Measurements from ENCODE around the gene SLC27A3.

The SLC27A3 gene, protein sequence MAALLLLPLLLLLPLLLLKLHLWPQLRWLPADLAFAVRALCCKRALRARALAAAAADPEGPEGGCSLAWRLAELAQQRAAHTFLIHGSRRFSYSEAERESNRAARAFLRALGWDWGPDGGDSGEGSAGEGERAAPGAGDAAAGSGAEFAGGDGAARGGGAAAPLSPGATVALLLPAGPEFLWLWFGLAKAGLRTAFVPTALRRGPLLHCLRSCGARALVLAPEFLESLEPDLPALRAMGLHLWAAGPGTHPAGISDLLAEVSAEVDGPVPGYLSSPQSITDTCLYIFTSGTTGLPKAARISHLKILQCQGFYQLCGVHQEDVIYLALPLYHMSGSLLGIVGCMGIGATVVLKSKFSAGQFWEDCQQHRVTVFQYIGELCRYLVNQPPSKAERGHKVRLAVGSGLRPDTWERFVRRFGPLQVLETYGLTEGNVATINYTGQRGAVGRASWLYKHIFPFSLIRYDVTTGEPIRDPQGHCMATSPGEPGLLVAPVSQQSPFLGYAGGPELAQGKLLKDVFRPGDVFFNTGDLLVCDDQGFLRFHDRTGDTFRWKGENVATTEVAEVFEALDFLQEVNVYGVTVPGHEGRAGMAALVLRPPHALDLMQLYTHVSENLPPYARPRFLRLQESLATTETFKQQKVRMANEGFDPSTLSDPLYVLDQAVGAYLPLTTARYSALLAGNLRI

GRCh38 chr1:153774780-153775457, at the start of gene SLC27A3:
TSS of gene SLC27A3 (plus strand) at chr1:153775407. CDS start at chr1:153775498, 91 bp downstream.
- DNase-seq (ENCODE audit: low spot score) = peak; percentile 79

DNA sequence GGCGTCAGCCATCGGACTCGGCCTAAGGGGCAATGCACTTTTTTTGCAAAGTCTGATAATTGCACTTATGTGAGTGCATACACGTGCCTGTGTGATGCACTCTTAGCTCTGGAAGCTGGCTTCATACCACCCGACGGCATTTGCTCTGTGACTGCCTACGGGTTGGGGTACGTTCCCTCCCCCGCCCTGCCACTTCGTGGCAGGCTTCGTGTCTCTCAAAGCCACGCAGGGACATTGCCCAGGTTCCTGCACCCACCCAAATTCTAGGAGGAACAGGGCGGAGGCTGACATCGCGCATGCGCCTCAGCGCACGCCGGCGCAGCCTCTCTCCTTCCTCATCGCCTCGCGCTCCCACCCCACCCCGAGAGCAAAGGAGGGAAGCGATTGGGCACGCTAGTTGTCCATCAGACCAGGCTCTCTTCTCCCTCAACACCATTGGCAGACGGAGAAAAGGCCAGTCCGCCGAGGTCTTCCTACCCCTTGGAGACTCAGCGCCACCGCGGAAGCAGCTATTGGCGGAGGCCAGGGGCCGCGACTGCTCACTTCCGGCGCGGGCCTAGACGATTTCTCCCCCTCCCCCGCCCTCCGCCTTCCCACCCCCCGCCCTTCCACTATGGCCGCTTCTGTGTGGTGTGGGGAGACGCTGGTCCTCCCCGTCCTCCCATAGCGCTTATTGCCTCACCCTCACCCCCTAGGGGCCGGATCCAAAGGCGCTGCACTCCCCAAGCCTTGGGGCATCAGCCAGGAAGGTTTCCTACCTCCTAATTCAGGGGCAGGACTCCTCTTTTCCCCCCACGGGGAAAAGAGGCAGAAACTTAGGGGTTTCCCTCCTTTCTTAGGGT, 47.5 kb upstream of the SLC27A3 start, which contains the start of gene INTS3:
Gene INTS3, plus strand, starts transcription at position 588 of the 842 bp plus-strand sequence. CDS start 585 bp downstream, outside the sequence.
- peak; percentile 98 for DNase-seq (ENCODE audit: low spot score)

DNA sequence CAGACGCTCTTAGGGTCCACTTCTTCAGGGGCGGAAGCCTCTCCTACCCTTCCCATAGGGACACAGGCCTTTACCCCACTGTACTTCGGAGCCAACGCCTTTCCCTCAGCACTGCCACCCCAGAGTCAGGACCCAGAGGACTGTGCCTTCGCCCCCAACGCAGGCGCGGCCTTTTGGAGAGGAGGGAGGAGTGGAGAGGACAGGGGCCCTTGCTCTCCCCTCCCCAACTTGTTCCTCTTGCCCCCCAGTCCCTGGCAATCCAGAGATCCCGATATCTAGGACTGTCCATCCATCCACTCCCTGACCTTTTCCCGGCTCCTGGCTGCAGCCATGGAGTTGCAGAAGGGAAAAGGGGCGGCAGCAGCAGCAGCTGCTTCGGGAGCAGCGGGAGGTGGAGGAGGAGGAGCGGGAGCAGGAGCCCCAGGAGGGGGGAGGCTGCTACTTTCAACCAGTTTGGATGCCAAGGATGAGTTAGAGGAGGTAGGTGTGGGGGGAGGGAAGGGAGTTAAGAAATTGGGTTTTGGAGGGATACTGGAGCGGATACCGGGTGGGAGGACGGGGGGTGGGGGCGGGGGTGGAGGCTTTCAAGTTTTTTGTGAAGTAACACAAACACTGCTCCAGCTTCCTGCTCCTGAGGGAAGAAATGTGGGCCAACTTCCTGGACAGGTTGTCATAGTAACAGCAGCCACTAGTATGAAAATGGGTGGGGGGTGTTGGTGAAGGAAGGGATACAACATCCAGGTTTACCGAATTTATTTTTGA, 46.7 kb upstream of the SLC27A3 start:
- DNase-seq (ENCODE audit: low spot score) = peak; percentile 49

DNA sequence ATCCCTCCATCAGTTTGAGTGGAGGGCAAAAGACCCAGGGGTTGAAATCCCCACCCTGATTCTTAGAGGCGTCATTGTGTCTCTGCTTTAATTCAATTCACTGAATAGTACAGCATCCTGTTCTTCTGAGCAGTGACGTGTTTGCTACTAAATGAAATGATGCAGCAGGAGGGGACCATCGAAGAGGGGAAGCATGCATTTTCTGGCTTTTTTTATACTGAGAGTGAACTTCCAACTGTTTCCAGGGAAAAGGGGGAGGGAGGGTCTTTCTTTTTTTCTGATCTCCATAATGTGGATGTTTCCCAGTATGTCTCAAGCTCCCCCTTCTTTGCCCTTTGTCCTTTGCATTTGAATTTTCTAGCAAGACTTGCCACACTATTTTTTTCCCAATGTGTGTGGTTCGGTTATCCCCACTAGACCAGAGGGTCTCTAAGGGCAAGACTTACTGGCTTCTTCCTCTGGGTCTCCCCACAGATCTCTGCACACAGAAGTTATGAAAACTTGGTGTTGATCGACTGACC, 44.7 kb upstream of the SLC27A3 start:
- no peak for DNase-seq (ENCODE audit: low spot score)

DNA sequence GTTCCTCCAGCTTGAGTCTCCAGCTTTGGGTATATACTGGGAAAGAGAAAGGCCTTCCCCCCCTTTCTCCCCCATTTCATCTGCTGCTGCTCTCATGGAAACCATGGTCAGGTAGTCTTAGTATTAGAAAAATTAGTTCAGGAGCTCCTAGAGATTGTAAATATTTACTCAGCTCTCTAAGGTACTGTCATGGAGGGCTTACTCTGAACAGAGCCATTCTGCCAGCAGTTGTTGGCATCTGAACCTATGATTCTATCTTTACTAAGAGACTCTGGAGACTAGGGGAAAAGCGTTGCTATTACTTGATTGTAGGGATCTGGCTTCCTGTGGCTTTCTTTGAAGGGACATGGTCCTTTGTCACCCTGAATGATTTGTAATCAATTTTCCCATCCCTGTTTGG, 41.2 kb upstream of the SLC27A3 start:
- no peak for DNase-seq (ENCODE audit: low spot score)

GRCh38 chr1:153734396-153735089, 40.7 kb upstream of the SLC27A3 start:
- no peak for DNase-seq (ENCODE audit: low spot score)

GRCh38 chr1:153735090-153735420, 40.2 kb upstream of the SLC27A3 start:
- DNase-seq (ENCODE audit: low spot score) = no peak

DNA sequence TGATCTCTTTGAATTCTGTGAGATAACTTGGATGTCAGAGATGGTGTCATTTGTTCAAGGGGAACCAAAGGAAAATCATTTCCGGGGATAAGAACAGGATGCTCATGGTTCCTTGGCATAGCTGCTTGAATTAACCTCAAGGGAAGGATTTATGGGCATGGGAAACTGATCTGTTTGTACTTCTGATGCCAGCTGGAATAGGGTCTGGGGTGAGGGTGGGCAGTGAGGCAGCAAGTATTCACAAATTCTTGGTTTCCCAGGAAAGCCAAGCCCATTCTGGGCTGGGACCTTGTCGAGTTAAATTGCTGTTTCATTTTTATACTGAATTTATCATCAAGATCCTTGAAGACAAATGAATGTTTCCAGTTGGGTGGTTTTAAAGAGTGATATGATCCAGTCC, 33.2 kb upstream of the SLC27A3 start:
- DNase-seq (ENCODE audit: low spot score) = no peak

DNA sequence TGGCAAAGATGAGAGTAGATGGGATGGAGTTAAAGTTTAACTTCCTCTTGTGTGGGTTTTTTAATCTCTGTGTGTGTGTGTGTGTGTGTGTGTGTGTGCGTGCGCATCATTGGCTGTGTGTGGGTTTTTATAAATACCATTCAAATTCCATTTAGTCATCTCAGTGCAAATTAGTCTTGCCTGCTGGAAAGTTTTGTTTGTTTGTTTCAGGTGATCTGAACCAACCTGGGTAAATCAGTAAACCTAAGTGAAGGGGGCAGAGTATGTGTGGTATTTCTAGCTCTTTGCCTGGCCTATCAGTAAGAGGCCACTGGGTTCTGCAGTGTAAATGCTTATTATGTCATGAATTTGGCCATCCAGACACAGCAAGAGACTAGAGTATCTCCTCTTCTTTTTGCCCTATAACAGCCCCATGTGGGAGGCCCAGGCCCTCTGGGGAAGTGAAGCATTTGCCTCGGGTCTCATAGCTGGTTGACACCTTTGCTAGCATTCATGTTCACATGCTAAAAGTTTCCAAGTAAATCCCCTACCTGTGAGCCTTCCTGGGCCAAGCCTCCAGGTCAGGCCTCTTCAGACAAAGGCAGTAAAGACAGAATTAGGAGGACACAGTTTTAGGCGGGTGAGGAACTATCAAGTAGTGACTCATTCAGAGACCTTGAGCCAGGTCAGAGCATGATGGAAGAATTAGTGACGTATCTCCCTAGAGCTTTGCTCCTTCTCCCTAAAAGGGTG, 32.6 kb upstream of the SLC27A3 start:
- no peak for DNase-seq (ENCODE audit: low spot score)

GRCh38 chr1:153745417-153745816, 29.8 kb upstream of the SLC27A3 start:
- DNase-seq (ENCODE audit: low spot score) = peak; percentile 65

- DNase-seq (ENCODE audit: low spot score) = no peak
Measured at GRCh38 chr1:153746174-153746573, 29.0 kb upstream of the SLC27A3 start.

- DNase-seq (ENCODE audit: low spot score) = no peak
Measured at GRCh38 chr1:153748903-153749302, 26.3 kb upstream of the SLC27A3 start.

GRCh38 chr1:153749408-153750005, 25.7 kb upstream of the SLC27A3 start:
- peak; percentile 92 for DNase-seq (ENCODE audit: low spot score)

DNA sequence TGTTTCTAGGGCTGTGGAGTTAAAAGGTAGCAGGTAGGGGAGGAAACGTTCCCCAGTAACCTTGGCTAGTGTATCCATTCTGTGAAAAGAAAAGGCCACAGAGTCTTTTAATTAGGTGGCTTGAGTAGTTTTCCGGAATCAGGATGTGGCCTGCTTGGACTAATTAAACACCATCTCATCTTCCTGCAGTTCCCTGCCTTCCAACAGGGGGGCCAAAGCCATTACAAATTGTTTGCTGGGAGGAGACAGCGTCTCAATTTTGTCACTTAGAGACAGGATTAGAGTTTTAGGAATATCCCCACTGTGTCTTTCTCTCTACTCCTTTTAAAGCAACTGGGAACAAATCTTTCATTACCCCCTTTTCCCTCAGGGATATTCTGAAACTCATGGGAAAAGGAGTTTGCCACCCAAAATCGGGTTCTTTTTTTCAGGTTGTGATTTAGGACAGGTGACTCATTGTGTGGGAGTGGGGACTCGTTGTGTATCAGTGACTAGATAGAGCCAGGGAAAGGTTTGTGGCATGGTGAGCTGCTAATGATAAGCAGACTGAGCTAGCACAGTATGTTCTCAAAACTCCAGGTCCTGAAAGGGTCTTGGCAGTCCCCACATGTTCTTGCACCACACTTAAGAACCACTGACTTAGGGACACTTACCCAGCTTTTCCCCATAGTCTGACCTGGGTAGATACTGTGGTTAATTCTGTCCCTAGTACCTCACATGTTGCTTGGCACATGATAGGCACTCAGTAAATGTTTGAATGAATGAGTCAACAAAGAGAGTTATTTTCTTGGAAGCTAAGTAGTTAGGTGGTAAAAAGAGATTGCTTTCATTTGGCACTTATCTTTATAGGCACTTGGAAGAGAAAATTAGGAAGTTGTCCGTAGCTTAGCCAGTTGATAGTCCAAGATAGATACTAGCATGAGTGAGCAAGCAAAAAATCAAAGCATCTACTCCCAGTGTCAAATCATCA, 24.9 kb upstream of the SLC27A3 start:
- no peak for DNase-seq (ENCODE audit: low spot score)

- DNase-seq (ENCODE audit: low spot score) = no peak
Measured at GRCh38 chr1:153752072-153752471, 23.1 kb upstream of the SLC27A3 start.

DNA sequence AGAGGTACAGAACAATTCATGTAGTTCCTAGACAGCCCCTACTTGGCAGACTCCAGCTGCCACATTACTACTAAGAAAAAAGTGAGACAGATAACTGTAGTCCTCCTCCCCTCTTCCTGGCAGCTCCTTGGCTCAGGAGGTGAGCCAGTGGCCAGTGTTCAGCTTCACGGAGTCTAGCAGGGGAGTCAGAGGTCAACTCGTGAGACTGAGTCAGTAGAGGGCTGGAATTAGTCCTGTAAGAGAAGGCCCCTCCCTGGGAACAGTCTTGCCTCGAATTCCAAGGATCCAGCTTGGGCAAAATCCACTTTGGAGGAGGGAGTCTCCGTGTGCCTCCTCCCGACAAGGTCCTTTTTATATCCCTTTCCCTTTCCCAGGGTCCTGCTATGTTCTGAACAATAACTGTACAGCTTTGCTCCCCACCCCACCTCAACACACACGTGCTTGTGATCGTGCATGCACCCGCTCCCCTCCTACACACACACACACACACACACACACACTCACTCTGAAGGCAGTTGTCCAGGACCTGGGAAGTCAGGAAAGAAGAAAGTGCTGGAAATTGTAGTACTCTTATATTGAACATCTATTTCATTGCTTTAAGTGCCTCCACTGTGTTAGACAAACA, 22.5 kb upstream of the SLC27A3 start:
- DNase-seq (ENCODE audit: low spot score) = no peak

DNA sequence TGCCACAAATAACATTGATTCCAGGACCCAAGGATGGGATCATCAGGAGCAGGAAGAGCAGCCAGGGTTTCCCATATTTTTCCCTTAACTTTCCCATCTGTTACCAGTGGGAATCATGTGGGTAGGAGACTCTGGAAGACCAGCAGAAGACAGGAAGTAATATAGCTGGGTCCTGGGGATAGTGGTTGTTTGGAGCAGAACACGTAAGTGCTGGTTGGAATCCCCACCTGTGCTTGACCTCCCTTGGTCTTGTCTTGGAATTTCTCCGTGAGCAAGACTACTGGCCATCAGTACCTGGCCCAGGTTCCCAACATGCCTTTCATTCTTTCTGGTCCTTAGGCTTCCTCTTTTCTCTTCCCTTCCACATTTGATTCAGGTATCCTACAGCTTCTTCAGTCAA, 20.9 kb upstream of the SLC27A3 start:
- DNase-seq (ENCODE audit: low spot score) = no peak

DNA sequence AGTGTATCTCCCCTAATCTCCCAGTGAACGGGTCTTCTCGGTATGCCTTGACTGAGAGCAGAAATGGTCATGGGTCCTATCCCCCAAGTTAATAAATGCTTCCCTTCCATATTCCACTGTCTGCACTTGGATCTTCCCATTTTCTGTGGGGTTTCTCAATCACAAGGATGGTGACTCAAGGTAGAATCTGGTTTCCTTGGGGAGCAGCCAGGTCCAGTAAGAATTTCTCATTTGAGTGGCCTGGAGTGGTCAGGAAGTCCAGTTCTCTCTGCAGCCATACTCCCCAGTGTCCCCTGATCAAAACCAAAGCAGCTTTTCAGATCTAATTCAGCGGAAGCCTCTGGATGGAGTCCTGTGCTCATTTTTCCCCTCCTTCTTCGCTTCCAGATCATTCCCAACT, 14.8 kb upstream of the SLC27A3 start:
- DNase-seq (ENCODE audit: low spot score) = no peak

All from iPS-NIHi11 (cell line).